SIG-M5 treated with dmso at 0.1 percent for 504 hours (cell line): ENCODE results near the gene SPAG6.
A peak's percentile ranks its signal among the peaks of the same experiment; 100 is the strongest.

ENCODE experiments used
- DNase-seq: peaks from one replicate; lab custom pipeline; 2025; ENCODE audit not compliant: unreplicated experiment; lab: John Stamatoyannopoulos, UW

SPAG6 gene

GRCh38 chr10:22321924-22322640 is 23.2 kb upstream of the SPAG6 start:
- no peak for DNase-seq

- no peak for DNase-seq
These were observed 22.6 kb upstream of the SPAG6 start for GRCh38 chr10:22322641-22323160.

- no peak for DNase-seq
These were observed 21.6 kb upstream of the SPAG6 start for GRCh38 chr10:22323538-22324305.

GRCh38 chr10:22324413-22324812 is 20.9 kb upstream of the SPAG6 start:
- no peak for DNase-seq

- DNase-seq, result no peak
These were observed 20.4 kb upstream of the SPAG6 start for GRCh38 chr10:22324893-22325271.

GRCh38 chr10:22325272-22326144 is 19.8 kb upstream of the SPAG6 start:
- no peak for DNase-seq

GRCh38 chr10:22326145-22326702 is 19.1 kb upstream of the SPAG6 start:
- no peak for DNase-seq

- no peak for DNase-seq
These were observed 16.1 kb upstream of the SPAG6 start for GRCh38 chr10:22329150-22329549.

GRCh38 chr10:22332116-22332692 is 13.1 kb upstream of the SPAG6 start:
- DNase-seq, result no peak

GRCh38 chr10:22333167-22333974 is 11.9 kb upstream of the SPAG6 start:
- no peak for DNase-seq

GRCh38 chr10:22333975-22334282 is 11.4 kb upstream of the SPAG6 start:
- no peak for DNase-seq

GRCh38 chr10:22334414-22335172 is 10.7 kb upstream of the SPAG6 start:
- no peak for DNase-seq

- DNase-seq, result no peak
These were observed 9.9 kb upstream of the SPAG6 start for GRCh38 chr10:22335173-22335933.

- DNase-seq, result no peak
These were observed 7.0 kb upstream of the SPAG6 start for GRCh38 chr10:22338185-22338900.

- DNase-seq, result no peak
These were observed 6.4 kb upstream of the SPAG6 start for GRCh38 chr10:22338931-22339330.

- no peak for DNase-seq
These were observed 5.5 kb upstream of the SPAG6 start for GRCh38 chr10:22339761-22340328.

- peak; percentile 36 for DNase-seq
These were observed 4.7 kb upstream of the SPAG6 start for GRCh38 chr10:22340329-22341189.
